NCI-H226 (cell line): ENCODE measurements around the gene ALG9.

ENCODE experiments used
- DNase-seq: peaks from one replicate; pipeline ENCODE4 v3.0.0-alpha.2; 2015

The ALG9 gene

GRCh38 chr11:111762981-111763643 lies 108.3 kb downstream of the ALG9 start:
- no peak for DNase-seq

- no peak for DNase-seq
These were observed 108.9 kb downstream of the ALG9 start for GRCh38 chr11:111762526-111762925.

- DNase-seq = no peak
These were observed 110.3 kb downstream of the ALG9 start for GRCh38 chr11:111761036-111761435.

GRCh38 chr11:111759778-111760407 lies 111.5 kb downstream of the ALG9 start:
- DNase-seq = no peak

GRCh38 chr11:111759376-111759775 lies 112.0 kb downstream of the ALG9 start:
- DNase-seq = no peak

DNA sequence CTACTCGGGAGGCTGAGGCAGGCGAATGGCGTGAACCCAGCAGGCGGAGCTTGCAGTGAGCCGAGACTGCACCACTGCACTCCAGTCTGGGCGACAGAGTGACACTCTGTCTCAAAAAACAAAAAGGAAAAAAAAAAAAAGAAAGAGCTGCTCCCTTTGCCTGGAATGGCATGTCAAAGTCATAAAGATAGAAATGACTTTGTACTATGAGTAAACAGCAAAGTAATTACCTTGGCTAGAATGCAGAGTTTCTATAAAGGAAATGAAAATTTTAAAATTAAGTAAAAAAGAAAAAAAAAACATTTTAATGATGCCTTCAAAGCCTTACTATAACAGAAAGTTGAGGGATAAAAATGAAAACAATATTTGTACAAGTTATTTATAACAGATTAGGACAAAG lies 115.3 kb downstream of the ALG9 start:
- no peak for DNase-seq

GRCh38 chr11:111749646-111750045 lies 121.7 kb downstream of the ALG9 start:
- no peak for DNase-seq

DNA sequence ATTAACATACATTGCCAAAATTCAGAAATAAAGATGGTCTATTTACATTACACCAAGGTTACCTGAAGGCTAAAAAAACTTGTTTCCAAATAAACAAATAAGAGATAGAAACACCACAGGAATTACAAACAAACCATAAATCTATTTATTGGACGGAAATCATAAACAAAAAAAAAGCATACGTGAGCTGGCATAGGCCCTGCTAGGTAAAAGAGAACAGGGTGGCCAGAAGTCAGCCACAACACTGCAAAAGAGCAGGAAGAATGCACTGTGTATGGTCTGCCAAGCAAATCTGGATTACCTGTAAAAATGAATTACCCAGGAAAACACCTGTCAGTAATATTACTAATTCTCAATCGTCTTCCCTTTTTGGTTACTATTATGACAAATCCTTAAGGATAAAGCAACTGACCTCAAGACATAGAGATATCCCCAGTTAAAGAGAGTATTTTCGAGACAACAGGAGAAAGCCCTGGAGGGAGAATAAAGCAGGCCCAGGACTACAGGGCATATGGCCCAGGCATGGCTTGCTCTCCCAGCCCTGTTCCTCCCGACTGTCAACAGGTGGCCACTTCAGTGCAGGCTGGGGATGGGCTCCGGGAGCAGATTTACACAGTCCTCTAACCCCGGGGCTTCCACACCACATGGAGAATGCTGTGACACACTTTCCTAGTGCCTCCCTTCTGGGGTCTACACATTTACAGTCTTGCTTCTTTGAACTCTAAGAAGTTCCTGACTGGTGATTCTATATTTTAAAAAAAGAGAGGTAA lies 123.2 kb downstream of the ALG9 start:
- DNase-seq = no peak

GRCh38 chr11:111745719-111746504 lies 125.5 kb downstream of the ALG9 start:
- peak; percentile 45 for DNase-seq

DNA sequence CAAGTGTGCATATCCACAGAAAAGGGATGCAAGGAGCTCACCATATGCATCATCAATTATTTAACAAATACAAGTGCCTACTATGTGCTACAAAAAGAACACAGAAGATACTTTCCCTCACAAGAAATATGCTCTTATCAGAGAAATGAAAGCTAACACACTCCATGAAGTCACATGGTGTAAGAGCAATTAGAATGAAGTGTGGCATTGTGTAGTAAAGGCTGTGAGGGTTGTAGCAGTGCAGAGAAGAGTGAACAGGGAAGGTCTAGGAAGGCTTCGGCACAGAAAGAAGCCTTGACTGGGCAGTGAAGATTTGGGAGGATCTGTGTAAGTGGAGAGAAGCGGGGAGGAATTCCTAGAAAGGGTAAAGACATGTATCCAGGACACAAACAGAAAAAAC lies 127.7 kb downstream of the ALG9 start:
- DNase-seq = no peak

DNA sequence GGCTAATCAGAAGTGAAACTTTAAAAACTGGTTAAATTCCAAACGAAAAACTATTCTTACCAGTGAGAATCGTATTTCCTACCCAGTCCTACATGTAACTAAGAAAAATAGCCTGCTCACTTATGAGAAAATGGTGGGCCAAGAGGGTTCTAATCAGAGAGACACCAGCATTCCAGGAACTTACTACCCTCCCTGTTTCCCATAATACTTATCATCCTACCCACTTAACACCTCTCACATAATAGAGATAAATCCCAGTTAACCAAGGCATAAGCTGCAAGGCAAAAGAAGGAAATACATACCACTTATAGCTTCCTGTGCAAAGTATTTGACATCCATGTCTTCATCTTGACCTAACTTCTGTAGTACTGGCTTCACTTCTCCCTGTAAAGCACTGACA lies 129.6 kb downstream of the ALG9 start:
- no peak for DNase-seq

DNA sequence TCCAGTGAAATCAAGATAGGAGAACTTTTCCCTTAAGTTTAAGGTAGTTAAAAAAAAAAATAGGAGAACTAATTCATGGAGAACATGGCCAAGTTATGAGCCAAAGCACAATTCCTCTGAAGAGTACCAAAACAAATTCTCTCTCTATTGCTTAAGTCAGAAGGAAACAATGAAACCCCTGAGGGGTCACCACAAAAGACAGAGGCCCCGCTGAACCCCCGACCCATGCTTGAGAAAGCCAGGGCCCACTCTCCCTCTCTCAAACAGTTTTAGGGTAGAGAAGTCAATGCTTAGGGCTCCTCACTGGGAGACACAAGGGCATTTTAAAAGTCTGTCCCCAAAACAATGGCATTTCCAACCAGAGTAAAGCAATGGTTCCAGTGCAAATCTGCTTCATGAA lies 132.1 kb downstream of the ALG9 start:
- no peak for DNase-seq

- no peak for DNase-seq
These were observed 133.8 kb downstream of the ALG9 start for GRCh38 chr11:111737444-111738210.

GRCh38 chr11:111736621-111737443 lies 134.5 kb downstream of the ALG9 start:
- DNase-seq = no peak
